Natural killer cell (primary cell): Measurements from ENCODE around the gene DNAL4. TPM values are rescaled to one million over a fixed set of nuclear protein-coding genes. Genes with fewer than 3 reads are reported as not detected.

Source experiments
- ATAC-seq, 3 donors: fragments of 150-1000 bp in 2 of 3; fragments of 200-7000 bp in 1 of 3; cut with Tn5 transposase; 1 replicate in 1 of 3; 2 replicates in 2 of 3; pipeline ENCODE4 v1.10.0; 2021; ENCODE audit warnings: mild to moderate bottlenecking in 2 of 3, moderate library complexity in 2 of 3
- DNase-seq, 2 donors: peaks; one replicate each; pipeline versions ENCODE4 v3.0.0 to v3.0.0-alpha.2; 2013 to 2021; ENCODE audit warnings: mixed read lengths in 1 of 2
- H3K27ac ChIP-seq: one replicate; pipeline ENCODE4 v1.5.1; 2013; ENCODE audit warnings: mild to moderate bottlenecking, low read length
- H3K27me3 ChIP-seq: one replicate; pipeline ENCODE4 v1.6.1; 2013; ENCODE audit warnings: low read length; ENCODE audit not compliant: control insufficient read depth, insufficient read depth
- H3K36me3 ChIP-seq: one replicate; pipeline ENCODE4 v1.6.1; 2013; ENCODE audit warnings: low read length; ENCODE audit not compliant: control insufficient read depth, insufficient read depth
- H3K4me1 ChIP-seq: one replicate; pipeline ENCODE4 v1.6.1; 2013; ENCODE audit warnings: low read length; ENCODE audit not compliant: control insufficient read depth, insufficient read depth
- H3K4me3 ChIP-seq: one replicate; pipeline ENCODE4 v1.5.1; 2013; ENCODE audit warnings: low read length
- H3K9me3 ChIP-seq: one replicate; pipeline ENCODE4 v1.6.1; 2013; ENCODE audit warnings: low read length; ENCODE audit not compliant: control insufficient read depth, insufficient read depth
- H3K27ac Mint-ChIP-seq, 2 donors: one replicate each; pipeline ENCODE4 v1.8.0; 2022; ENCODE audit warnings: mild to moderate bottlenecking in 2 of 2, mixed read lengths in 2 of 2, moderate library complexity in 1 of 2
- H3K27me3 Mint-ChIP-seq, 2 donors: one replicate each; pipeline ENCODE4 v1.8.0; 2022; ENCODE audit warnings: low read depth in 2 of 2, mixed read lengths in 2 of 2
- H3K36me3 Mint-ChIP-seq: one replicate; pipeline ENCODE4 v1.8.0; 2022; ENCODE audit warnings: mixed read lengths
- H3K4me1 Mint-ChIP-seq, 2 donors: one replicate each; pipeline ENCODE4 v1.8.0; 2022; ENCODE audit warnings: mixed read lengths in 2 of 2
- H3K4me3 Mint-ChIP-seq: one replicate; pipeline ENCODE4 v1.8.0; 2022; ENCODE audit warnings: mild to moderate bottlenecking, moderate library complexity, mixed read lengths
- H3K9me3 Mint-ChIP-seq, 2 donors: one replicate each; pipeline ENCODE4 v1.8.0; 2022; ENCODE audit warnings: mixed read lengths in 2 of 2
- WGBS: methylation state at CpG from one replicate; pipeline ENCODE4 v1.1.7; 2013; ENCODE audit warnings: missing lambda C conversion rate; ENCODE audit not compliant: insufficient coverage; 5-methylcytosine and 5-hydroxymethylcytosine counted together
- intact Hi-C: fragments of 100-400 bp; cut with micrococcal nuclease; formaldehyde crosslinking; loops from one replicate; pipeline ENCODE4 v1.14.2; 2022
- total RNA-seq, 4 donors: library from RNA; stranded (reverse); fragments of 120-200 nt in 1 of 4; gene quantifications; one replicate each; pipeline versions ENCODE4 v1.2.3 to v1.2.4, GENCODE V29; 2013 to 2022
- TF ChIP-seq, protein P1 (sequence below): fragments of 200-600 bp; IDR thresholded peaks from one replicate; pipeline ENCODE4 v1.8.0; 2022; ENCODE audit warnings: antibody characterized with exemption

The DNAL4 gene
- total RNA-seq, 3 donors from 2014 or later (not counting 1 experiment from before 2014, with no cell fraction given): 5.4 to 9.8 (median 6.2) TPM

DNA sequence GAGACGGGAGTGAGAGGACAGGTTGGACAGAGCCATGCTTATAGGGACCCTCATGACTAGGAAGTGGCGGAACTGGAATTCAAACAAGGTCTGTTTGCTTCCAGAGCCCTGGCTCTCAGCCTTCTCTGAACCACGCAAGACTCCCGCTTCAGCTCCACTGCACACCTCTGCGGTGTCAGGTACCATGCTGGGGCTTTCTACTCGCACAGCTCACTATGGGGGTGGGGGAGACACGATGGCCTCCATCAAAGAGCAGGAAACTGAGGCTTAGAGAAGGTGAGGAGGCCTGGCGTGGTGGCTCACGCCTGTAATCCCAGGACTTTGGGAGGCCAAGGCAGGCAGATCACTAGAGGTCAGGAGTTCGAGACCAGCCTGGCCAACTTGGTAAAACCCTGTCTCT is 52.4 kb downstream of the DNAL4 start:
- no peaks in the 10 kb centered on the region for H3K36me3 Mint-ChIP-seq
- no peaks in the 10 kb centered on the region for H3K9me3 Mint-ChIP-seq
- Histone ChIP-seq H3K4me1 (peaks cover 66% of the 10 kb centered on the region), H3K27me3 (no peaks in the 10 kb centered on the region), H3K27ac (no peak overlapping the region), H3K36me3 (peaks cover 100% of the 10 kb centered on the region), H3K9me3 (no peaks in the 10 kb centered on the region), H3K4me3 (no peak overlapping the region)
- peaks cover 16 to 45% of the 10 kb centered on the region in 2 donors for H3K4me1 Mint-ChIP-seq
- ATAC-seq (no peak), DNase-seq (no peak)
- TF ChIP-seq, protein P1, sequence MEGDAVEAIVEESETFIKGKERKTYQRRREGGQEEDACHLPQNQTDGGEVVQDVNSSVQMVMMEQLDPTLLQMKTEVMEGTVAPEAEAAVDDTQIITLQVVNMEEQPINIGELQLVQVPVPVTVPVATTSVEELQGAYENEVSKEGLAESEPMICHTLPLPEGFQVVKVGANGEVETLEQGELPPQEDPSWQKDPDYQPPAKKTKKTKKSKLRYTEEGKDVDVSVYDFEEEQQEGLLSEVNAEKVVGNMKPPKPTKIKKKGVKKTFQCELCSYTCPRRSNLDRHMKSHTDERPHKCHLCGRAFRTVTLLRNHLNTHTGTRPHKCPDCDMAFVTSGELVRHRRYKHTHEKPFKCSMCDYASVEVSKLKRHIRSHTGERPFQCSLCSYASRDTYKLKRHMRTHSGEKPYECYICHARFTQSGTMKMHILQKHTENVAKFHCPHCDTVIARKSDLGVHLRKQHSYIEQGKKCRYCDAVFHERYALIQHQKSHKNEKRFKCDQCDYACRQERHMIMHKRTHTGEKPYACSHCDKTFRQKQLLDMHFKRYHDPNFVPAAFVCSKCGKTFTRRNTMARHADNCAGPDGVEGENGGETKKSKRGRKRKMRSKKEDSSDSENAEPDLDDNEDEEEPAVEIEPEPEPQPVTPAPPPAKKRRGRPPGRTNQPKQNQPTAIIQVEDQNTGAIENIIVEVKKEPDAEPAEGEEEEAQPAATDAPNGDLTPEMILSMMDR: no peak
- 94% methylated on average over 10 of the region's 10 CpGs for WGBS
- intact Hi-C loops: no loop called here
- H3K27me3 Mint-ChIP-seq: no peaks in the 10 kb centered on the region
- peak overlapping the region; percentile 61 to 73 for H3K27ac Mint-ChIP-seq
- H3K4me3 Mint-ChIP-seq: no peak overlapping the region

DNA sequence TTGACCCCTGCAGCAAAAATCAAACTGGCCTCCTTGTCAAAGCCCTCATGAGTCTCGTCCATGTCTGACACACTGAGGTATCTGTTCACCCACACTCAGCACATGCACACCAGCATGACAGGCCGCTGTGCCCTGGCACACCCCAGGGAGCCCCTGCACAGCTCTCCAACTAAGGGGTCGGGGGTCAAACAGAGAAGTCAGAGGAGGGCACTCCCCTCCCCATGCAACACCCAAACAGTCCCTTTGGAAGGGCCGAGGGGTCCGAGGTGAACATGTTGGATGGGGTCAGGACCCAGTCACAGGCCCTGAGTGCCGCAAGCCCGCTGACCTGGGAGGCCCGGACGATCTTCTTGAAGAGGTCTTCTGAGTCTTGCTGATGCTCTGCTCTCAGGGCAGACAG is 52.8 kb downstream of the DNAL4 start:
- no peaks in the 10 kb centered on the region for H3K27me3 ChIP-seq
- no peak overlapping the region for H3K27ac ChIP-seq
- ATAC-seq: no peak
- intact Hi-C loops: no loop called here
- peaks cover 100% of the 10 kb centered on the region for H3K36me3 ChIP-seq
- peak overlapping the region; percentile 61 to 73 for H3K27ac Mint-ChIP-seq
- no peaks in the 10 kb centered on the region for H3K36me3 Mint-ChIP-seq
- H3K4me3 Mint-ChIP-seq: no peak overlapping the region
- H3K4me1 ChIP-seq: peaks cover 68% of the 10 kb centered on the region
- H3K9me3 ChIP-seq: no peaks in the 10 kb centered on the region
- DNase-seq: no peak
- no peaks in the 10 kb centered on the region for H3K9me3 Mint-ChIP-seq
- H3K4me1 Mint-ChIP-seq: peaks cover 16 to 49% of the 10 kb centered on the region in 2 donors
- TF ChIP-seq, protein P1: no peak
- no peaks in the 10 kb centered on the region for H3K27me3 Mint-ChIP-seq
- 94% methylated on average over 9 of the region's 9 CpGs for WGBS
- no peak overlapping the region for H3K4me3 ChIP-seq

DNA sequence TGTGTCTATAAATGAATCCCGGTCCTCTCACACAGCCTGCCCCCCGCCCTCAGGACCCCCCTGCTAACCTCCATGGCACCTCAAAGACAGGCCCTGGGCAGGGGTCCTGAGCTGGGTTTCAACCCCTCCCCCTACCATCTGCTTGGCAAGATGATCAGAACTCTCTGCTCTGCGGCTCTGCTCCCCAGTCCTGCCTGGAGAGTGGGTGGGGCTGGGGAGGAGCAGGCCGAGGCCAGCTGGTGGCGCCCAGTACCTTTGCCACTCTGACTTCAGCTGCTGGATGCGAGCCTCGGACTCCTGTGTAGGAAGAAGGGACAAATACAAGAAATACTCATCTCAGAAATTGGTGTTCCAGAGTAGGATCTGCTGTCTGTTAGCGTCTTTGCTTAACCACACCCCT is 53.2 kb downstream of the DNAL4 start:
- DNase-seq (no peak), ATAC-seq (no peak)
- Histone ChIP-seq H3K9me3 (no peaks in the 10 kb centered on the region), H3K27ac (no peak overlapping the region), H3K4me3 (no peak overlapping the region), H3K27me3 (no peaks in the 10 kb centered on the region), H3K36me3 (peaks cover 100% of the 10 kb centered on the region), H3K4me1 (peaks cover 69% of the 10 kb centered on the region)
- Mint-ChIP-seq H3K9me3 (no peaks in the 10 kb centered on the region), H3K4me1 (peaks cover 16 to 53% of the 10 kb centered on the region in 2 donors), H3K27ac (peak overlapping the region; percentile 61 to 73), H3K27me3 (no peaks in the 10 kb centered on the region), H3K36me3 (no peaks in the 10 kb centered on the region), H3K4me3 (no peak overlapping the region)
- intact Hi-C loops: no loop called here
- TF ChIP-seq, protein P1: no peak
- 93% methylated on average over 8 of the region's 8 CpGs for WGBS

DNA sequence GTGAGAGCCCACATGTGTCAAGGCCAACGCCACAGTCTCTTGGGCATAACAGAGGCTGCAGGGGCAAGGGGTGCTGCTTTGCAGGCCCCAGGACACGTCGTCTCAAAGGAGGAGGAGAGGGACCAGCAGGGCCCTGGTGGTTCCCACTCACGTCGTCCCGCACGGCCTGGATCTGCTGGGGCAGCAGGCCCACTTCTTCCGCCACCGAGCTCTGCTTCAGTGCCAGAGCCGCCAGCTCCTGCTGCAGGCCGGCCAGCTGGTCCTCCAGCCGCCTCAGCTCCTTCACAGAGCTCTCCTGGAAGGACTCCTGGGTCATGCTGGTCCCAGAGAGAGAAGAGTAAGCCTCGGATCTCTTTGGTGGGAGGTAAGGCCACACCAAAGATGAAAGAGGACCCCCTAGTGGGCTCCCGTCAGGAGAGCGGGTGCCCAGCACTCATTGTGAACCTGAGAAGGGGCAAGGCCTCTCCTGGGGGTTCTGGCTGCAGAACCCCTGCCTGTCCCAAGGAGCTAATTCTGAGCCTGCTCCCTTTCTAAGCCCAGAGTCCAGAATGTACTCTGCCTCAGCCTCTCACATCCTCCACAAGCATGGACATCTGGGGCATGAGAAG is 53.7 kb downstream of the DNAL4 start:
- intact Hi-C loops: no loop called here
- Mint-ChIP-seq H3K9me3 (no peaks in the 10 kb centered on the region), H3K27me3 (no peaks in the 10 kb centered on the region), H3K4me1 (peaks cover 16 to 56% of the 10 kb centered on the region in 2 donors), H3K4me3 (no peak overlapping the region), H3K27ac (peak overlapping the region in 1 of 2 donors; percentile 73), H3K36me3 (no peaks in the 10 kb centered on the region)
- TF ChIP-seq, protein P1: no peak
- Histone ChIP-seq H3K4me3 (no peak overlapping the region), H3K27ac (no peak overlapping the region), H3K27me3 (no peaks in the 10 kb centered on the region), H3K36me3 (peaks cover 100% of the 10 kb centered on the region), H3K9me3 (no peaks in the 10 kb centered on the region), H3K4me1 (peaks cover 70% of the 10 kb centered on the region)
- no peak for DNase-seq
- 94% methylated on average over 15 of the region's 15 CpGs for WGBS
- no peak for ATAC-seq
